Smooth muscle cell (in vitro differentiated cells): ENCODE data around the gene CCDC180. TPM values are rescaled to one million over a fixed set of nuclear protein-coding genes. Genes with fewer than 3 reads are reported as not detected.

Source experiments
- DNase-seq: peaks from one replicate; lab custom pipeline; 2025; ENCODE audit not compliant: unreplicated experiment; lab: John Stamatoyannopoulos, UW
- H2AFZ ChIP-seq: fragments of 200-600 bp; sonication (generic); 2 replicates; pipeline ENCODE4 v1.6.0; 2016; ENCODE audit warnings: antibody characterized with exemption, low read depth, mild to moderate bottlenecking
- H3F3A ChIP-seq: fragments of 200-600 bp; sonication (generic); 2 replicates; pipeline ENCODE4 v1.6.0; 2017; ENCODE audit warnings: antibody characterized with exemption, low read depth
- H3K27ac ChIP-seq: fragments of 200-600 bp; sonication (generic); 2 replicates; pipeline ENCODE4 v1.5.1; 2016; ENCODE audit warnings: low read depth, mild to moderate bottlenecking
- H3K27me3 ChIP-seq: fragments of 200-600 bp; sonication (generic); 2 replicates; pipeline ENCODE4 v1.6.1; 2016; ENCODE audit warnings: low read depth, mild to moderate bottlenecking
- H3K36me3 ChIP-seq: fragments of 200-600 bp; sonication (generic); 2 replicates; pipeline ENCODE4 v1.5.1; 2016; ENCODE audit warnings: low read depth
- H3K4me1 ChIP-seq: fragments of 200-600 bp; sonication (generic); 2 replicates; pipeline ENCODE4 v1.5.1; 2016; ENCODE audit warnings: low read depth
- H3K4me2 ChIP-seq: fragments of 200-600 bp; sonication (generic); 2 replicates; pipeline ENCODE4 v1.6.0; 2016; ENCODE audit warnings: mild to moderate bottlenecking
- H3K4me3 ChIP-seq: fragments of 200-600 bp; sonication (generic); 2 replicates; pipeline ENCODE4 v1.5.1; 2016; ENCODE audit warnings: mild to moderate bottlenecking
- H3K79me2 ChIP-seq: fragments of 200-600 bp; sonication (generic); 2 replicates; pipeline ENCODE4 v1.6.0; 2016; ENCODE audit warnings: low read depth, mild to moderate bottlenecking
- H3K9ac ChIP-seq: fragments of 200-600 bp; sonication (generic); 2 replicates; pipeline ENCODE4 v1.6.0; 2016; ENCODE audit warnings: low read depth
- H3K9me3 ChIP-seq: fragments of 200-600 bp; sonication (generic); replicated peaks from 2 replicates; pipeline ENCODE4 v1.5.1; 2016; ENCODE audit warnings: low read depth
- H4K20me1 ChIP-seq: fragments of 200-600 bp; sonication (generic); 2 replicates; pipeline ENCODE4 v1.6.0; 2016; ENCODE audit warnings: low read depth
- WGBS: methylation state at CpG from one replicate; pipeline ENCODE4 v1.1.7; 2016; ENCODE audit warnings: low lambda C conversion rate; 5-methylcytosine and 5-hydroxymethylcytosine counted together
- polyA plus RNA-seq: library from polyadenylated mRNA; unstranded; fragments of >200 nt; fragmentation: Nextera tagmentation; extraction: Ambion mirVana; gene quantifications from 2 replicates; pipeline ENCODE4 v1.2.1, GENCODE V29; 2016
- total RNA-seq: library from RNA; depleted of rRNA; stranded (reverse); fragments of >200 nt; gene quantifications from 2 replicates; pipeline ENCODE4 v1.2.3, GENCODE V29; 2014
- TF ChIP-seq, protein P1 (sequence below): fragments of 200-600 bp; sonication (generic); IDR thresholded peaks from 2 replicates; pipeline ENCODE4 v1.5.1; 2017; ENCODE audit warnings: borderline replicate concordance, mild to moderate bottlenecking, antibody characterized with exemption; ENCODE audit not compliant: insufficient read depth, poor library complexity, severe bottlenecking

CCDC180 gene
- total and polyA plus RNA-seq, 2 experiments from 2014 or later: 0.58 to 0.59 TPM

DNA sequence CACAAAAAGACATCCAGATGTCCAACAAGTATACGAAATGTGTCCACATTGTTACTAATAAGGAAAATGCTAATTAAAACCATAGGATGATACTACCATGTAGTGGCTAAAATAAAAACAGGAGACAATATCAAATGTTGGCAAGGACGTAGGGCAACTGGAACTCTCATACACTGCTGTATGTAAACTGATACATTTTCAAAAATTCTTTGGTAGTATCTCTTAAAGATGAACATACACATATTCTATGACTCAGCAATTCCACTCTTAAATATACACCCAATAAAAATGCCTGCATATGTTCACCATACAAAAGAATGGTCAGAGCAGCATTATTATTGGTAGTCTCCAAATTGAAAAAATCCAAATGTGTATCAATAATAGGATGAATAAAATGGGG, 2.9 kb upstream of the CCDC180 start:
- no peak overlapping the region for H3K4me3 ChIP-seq
- no peak overlapping the region for H3K27ac ChIP-seq
- 99% methylated on average over 2 of the region's 2 CpGs for WGBS
- no peaks in the 10 kb centered on the region for H3F3A ChIP-seq
- no peak overlapping the region for H2AFZ ChIP-seq
- H3K79me2 ChIP-seq: no peaks in the 10 kb centered on the region
- no peak for DNase-seq
- TF ChIP-seq, protein P1, sequence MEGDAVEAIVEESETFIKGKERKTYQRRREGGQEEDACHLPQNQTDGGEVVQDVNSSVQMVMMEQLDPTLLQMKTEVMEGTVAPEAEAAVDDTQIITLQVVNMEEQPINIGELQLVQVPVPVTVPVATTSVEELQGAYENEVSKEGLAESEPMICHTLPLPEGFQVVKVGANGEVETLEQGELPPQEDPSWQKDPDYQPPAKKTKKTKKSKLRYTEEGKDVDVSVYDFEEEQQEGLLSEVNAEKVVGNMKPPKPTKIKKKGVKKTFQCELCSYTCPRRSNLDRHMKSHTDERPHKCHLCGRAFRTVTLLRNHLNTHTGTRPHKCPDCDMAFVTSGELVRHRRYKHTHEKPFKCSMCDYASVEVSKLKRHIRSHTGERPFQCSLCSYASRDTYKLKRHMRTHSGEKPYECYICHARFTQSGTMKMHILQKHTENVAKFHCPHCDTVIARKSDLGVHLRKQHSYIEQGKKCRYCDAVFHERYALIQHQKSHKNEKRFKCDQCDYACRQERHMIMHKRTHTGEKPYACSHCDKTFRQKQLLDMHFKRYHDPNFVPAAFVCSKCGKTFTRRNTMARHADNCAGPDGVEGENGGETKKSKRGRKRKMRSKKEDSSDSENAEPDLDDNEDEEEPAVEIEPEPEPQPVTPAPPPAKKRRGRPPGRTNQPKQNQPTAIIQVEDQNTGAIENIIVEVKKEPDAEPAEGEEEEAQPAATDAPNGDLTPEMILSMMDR: no peak
- no peak overlapping the region for H3K4me2 ChIP-seq
- no peaks in the 10 kb centered on the region for H3K9me3 ChIP-seq
- no peaks in the 10 kb centered on the region for H3K27me3 ChIP-seq
- H3K4me1 ChIP-seq: peaks cover 6% of the 10 kb centered on the region
- H3K9ac ChIP-seq: no peak overlapping the region
- H4K20me1 ChIP-seq: no peaks in the 10 kb centered on the region
- H3K36me3 ChIP-seq: no peaks in the 10 kb centered on the region

DNA sequence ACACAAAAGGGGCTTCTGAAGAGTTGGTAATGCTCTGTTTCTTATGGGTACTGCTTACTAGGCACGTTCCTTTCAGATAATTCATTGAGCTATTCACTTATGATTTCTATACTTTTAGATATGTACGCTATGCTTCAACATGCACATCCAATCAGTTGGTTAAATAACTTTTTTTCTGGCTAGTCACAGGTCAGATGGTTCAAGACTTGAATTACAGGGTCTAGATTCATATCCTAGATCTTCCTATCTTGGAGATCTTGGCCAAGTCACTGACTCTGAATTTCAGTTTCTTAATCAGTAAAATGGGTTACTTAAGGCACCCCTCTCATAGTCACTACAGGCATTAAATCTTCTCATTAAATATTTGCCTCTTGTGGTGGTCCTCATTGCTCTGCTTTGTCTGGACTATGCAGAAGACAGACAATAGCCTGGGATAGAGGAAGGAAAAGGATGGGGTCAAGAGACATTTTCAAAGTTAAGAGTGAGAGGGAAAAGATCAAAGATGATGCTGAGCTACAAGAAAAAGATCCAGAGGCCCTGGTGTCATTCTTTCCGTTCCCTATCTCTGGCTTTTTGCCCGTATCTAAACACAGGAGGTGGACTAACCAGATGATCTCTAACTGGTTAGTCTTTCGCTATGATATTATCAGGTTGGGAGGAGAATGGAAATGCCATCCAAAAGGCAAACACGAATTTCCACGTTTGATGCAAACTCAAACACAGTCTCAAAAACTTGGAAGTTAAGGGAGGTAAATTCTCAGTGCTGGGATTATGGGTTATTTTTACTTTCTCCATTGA, 1.8 kb upstream of the CCDC180 start:
- 83% methylated on average over 7 of the region's 7 CpGs for WGBS
- no peaks in the 10 kb centered on the region for H4K20me1 ChIP-seq
- no peaks in the 10 kb centered on the region for H3K36me3 ChIP-seq
- no peak overlapping the region for H2AFZ ChIP-seq
- H3K27ac ChIP-seq: no peak overlapping the region
- H3K27me3 ChIP-seq: no peaks in the 10 kb centered on the region
- no peak for DNase-seq
- no peak overlapping the region for H3K9ac ChIP-seq
- H3K4me1 ChIP-seq: peaks cover 6% of the 10 kb centered on the region
- H3K9me3 ChIP-seq: no peaks in the 10 kb centered on the region
- no peak overlapping the region for H3K4me3 ChIP-seq
- H3K4me2 ChIP-seq: no peak overlapping the region
- H3F3A ChIP-seq: no peaks in the 10 kb centered on the region
- TF ChIP-seq, protein P1: no peak
- no peaks in the 10 kb centered on the region for H3K79me2 ChIP-seq

DNA sequence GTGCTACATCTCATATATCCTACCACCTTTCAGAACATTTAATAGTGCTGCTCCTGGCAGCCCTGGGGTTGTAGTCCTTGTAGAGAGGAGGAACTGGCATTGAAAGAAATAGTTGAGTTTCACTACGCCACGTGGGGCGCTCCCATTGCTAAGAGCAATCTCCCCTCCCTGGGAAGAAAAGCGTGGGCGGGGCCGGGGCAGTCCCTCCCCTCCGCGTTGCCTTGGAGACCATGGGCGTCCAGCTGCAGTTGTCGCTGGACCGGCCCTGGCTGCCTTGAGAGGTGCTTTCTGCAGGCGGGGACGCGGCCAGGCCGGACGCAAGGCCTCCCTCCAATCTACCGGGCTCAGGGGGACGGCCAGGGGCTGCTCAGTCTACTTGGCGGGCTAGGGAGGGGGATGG, 368 bp upstream of the CCDC180 start:
- TF ChIP-seq, protein P1: no peak
- WGBS: 29% methylated on average over 15 of the region's 19 CpGs
- Histone ChIP-seq H3K36me3 (no peaks in the 10 kb centered on the region), H3K9ac (no peak overlapping the region), H3K27ac (no peak overlapping the region), H2AFZ (no peak overlapping the region), H3K9me3 (no peaks in the 10 kb centered on the region), H3F3A (no peaks in the 10 kb centered on the region), H3K27me3 (no peaks in the 10 kb centered on the region), H3K4me2 (peak overlapping the region; percentile 43), H4K20me1 (no peaks in the 10 kb centered on the region), H3K4me3 (no peak overlapping the region), H3K79me2 (no peaks in the 10 kb centered on the region), H3K4me1 (peaks cover 6% of the 10 kb centered on the region)
- DNase-seq: no peak

DNA sequence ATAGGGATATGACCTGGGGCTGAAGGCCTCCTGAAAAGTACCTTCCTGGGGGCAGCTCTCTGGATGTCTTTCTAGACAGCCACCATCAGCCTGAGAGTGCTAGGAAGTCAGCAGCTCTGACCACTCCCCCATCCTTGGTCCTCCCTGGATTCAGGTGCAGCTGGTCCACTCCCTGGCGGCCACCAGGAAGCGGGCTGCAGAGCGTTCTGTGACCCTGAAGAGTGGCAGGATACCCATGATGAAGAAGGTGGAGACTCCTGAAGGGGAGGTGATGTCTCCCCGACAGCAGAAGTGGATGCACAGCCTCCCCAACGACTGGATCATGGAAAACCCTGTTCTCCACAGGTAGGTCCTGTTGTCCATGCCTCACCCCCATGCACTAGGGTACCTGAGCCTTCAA, 1.8 kb downstream of the CCDC180 start:
- H4K20me1 ChIP-seq: no peaks in the 10 kb centered on the region
- H3K4me2 ChIP-seq: no peak overlapping the region
- H3K79me2 ChIP-seq: no peaks in the 10 kb centered on the region
- DNase-seq: no peak
- TF ChIP-seq, protein P1: no peak
- no peaks in the 10 kb centered on the region for H3K9me3 ChIP-seq
- H3K4me1 ChIP-seq: peaks cover 6% of the 10 kb centered on the region
- H3K36me3 ChIP-seq: no peaks in the 10 kb centered on the region
- H3K9ac ChIP-seq: no peak overlapping the region
- no peaks in the 10 kb centered on the region for H3F3A ChIP-seq
- no peak overlapping the region for H3K4me3 ChIP-seq
- H3K27ac ChIP-seq: no peak overlapping the region
- WGBS: 99% methylated on average over 5 of the region's 5 CpGs
- no peaks in the 10 kb centered on the region for H3K27me3 ChIP-seq
- H2AFZ ChIP-seq: no peak overlapping the region
